ENCODE measurements around the gene RABGAP1.

Gene RABGAP1

DNA sequence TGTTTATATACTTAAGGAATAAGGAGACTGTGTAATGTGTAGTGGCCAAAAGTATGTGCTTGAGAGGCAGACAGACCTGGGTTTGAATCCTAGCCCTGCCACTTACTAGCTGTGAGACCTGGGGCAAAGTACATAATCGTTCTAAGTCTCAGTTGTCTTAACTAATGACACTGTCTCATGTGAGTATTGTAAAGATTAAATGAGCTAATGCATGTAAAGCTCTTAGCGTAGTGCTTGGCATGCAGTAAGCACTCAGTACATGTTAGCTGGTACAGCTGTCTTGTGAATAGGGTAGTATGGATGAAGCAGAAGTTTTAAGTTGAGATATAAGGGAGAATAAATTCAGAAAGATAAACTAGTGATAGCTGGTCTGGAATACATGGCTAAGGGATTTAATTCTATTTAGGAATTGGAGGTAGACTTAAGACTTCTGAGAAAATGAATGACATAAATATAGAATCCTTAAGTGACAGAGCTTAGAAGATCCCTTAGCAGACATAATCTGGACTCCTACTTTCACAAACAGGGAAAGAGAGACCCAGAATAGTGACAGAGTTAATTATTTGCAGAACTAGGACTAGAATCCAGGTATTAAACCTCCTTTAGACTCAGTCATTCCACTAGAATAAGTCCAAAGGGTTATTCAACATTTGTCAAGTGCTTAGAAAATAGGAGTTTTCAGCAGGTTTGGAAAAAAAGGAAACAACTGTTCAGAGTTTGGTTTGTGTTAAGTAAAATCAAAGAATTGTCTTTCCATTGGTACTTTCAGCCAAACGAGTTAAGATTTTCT lies 105.8 kb downstream of the RABGAP1 start:
- DNase-seq (ENCODE audit: low read depth in 2 of 2), result no peak

DNA sequence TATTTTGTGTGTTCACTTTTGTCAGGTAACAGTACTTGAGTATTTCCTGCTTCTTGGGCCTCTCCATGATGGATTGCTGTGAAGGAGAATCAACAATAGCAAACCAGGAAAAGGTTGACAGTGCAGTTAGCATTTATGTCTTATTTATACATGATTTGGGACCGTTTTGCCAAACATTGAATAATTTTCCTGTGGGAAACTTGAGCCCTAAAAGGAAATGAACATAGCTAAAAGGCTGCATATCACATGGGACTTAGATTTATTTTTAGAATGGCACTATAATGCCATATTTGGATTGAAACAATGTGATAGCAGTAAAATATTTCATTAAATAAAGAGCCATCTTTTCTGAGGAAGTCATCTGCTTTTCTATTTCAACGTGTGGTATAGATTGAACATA lies 107.9 kb downstream of the RABGAP1 start:
- no peak for DNase-seq (ENCODE audit: low read depth in 2 of 2)

DNA sequence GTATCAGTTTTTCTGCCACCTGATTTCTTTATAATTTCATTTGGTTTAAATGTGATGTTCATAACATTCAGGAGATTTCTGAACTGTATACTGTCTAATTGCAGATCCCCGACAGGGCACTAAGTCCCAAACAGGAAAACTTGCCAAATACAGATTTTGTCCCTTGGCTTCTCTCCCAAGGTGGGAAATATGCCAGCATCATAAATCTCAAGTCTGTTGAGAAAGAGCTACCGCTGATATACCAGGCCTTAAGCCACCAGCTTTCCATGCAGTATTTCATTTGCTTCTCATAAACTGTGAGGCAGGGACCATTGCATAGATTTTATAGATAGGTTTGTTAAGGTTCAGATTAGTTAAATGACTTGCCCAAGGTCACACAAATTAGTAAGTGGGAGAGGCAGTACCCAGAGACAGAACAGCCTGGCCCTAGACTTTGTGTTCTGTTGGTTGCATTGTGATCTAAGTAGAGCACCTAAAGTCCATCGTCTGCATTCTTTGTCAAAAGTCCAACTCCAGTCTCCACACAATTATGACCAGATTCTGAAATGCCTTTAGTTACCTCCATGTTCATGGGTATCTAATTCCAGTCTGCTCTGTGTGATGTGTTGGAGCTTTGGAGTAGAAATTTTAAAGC lies 108.9 kb downstream of the RABGAP1 start:
- DNase-seq (ENCODE audit: low read depth in 2 of 2), result no peak

DNA sequence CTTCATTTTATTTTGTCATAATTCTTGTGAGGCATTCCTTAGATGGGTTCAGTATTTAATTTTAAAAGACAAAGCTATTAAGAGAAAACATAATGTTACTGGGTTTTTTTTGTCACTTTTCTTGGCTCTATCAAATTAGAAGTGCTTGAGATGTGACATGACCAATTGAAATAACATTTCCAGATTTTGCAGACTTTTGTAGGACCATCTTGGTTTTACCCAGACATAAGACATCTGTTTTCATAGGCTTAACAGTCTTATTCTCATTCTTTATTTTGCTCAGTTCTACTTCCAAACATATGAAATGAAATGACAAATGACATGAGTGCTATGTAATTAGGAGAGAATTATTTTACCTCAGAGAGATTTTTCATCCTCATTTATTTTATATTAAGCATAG lies 112.2 kb downstream of the RABGAP1 start:
- no peak for DNase-seq (ENCODE audit: low read depth in 2 of 2)

DNA sequence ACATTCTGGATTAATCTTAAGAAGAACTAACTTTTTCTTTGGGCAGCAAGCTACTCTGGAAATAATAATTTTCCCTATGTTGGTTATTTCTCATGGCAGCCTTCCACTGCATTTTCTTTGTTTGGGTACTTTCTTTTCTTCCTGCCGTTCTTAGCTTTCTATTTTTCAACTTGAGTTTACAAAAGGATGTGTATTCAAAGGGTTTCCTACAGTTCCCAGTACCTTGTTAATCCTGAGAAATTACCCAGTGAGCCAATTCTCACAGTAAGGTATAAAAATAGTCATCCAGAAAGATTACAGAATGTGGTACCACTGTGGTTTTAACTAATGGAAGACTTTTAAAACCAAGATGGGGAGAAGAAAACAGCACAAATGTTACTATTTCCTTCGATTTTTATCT lies 112.9 kb downstream of the RABGAP1 start:
- DNase-seq (ENCODE audit: low read depth in 2 of 2), result no peak

DNA sequence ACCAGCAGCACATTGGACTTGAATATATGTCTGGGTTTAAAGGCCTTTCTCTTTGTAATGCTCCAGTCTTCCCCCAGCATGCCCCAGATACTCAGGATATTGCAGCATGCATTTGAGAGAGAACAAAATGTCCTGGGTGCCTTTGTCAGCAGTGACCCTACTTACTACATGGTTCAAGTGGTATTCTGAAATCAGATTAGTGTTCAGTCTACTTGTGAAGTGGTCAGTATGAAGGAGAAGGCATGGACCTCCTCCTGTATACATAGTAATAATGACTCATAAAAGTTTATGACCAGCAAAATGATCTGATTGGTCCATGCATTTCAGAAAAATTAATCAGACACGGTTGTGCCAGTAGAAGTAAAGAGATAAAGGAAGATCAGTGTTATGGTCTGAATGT lies 118.0 kb downstream of the RABGAP1 start:
- DNase-seq (ENCODE audit: low read depth in 2 of 2), result no peak

DNA sequence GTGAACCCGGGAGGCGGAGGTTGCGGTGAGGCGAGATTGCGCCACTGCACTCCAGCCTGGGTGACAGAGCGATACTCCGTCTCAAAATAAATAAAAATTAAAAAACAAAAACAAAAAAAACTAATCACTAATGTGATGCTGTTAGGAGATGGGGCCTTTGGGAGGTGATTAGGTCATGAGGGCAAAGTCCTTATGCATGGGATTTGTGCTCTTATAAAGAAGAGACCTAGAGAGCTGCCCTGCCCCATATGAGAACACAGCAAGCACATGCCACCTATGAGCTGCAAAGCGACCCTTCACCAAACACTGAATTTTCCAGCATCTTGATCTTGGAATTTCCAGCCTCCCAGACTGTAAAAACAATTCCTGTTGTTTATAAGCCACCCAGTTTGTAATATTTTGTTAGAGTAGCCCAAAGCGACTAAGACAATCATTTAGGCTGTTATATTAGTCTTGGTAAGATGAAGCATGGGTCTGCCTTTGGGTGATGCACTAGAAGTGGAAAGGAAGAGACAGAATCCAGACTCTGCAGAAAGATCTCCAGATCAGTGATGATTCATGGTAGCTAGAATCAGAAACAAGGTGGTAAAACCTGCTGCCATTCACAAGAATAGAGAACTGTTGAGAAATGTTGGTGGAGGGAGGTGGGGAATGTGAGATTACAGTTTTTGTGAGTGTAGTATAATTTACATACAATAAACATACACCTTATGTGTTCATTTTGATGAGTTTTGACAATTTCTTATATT lies 118.8 kb downstream of the RABGAP1 start:
- no peak for DNase-seq (ENCODE audit: low read depth in 2 of 2)

DNA sequence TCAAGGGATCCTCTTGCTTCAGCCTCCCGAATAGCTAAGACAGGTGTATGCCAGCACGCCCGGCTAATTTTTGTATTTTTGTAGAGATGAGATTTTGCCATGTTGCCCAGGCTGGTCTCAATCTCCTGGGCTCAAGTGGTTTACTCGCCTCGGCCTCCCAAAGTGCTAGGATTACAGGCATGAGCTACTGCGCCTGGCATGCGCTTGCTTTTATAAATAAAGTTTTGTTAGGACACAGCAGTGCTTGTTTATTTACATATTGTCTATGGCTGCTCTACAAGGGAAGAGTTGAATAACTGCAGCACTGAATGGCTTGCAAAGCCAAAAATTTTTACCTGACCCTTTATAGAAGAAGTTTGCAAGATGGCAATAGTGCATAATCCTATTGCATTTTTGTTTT lies 120.4 kb downstream of the RABGAP1 start:
- no peak for DNase-seq (ENCODE audit: low read depth in 2 of 2)

DNA sequence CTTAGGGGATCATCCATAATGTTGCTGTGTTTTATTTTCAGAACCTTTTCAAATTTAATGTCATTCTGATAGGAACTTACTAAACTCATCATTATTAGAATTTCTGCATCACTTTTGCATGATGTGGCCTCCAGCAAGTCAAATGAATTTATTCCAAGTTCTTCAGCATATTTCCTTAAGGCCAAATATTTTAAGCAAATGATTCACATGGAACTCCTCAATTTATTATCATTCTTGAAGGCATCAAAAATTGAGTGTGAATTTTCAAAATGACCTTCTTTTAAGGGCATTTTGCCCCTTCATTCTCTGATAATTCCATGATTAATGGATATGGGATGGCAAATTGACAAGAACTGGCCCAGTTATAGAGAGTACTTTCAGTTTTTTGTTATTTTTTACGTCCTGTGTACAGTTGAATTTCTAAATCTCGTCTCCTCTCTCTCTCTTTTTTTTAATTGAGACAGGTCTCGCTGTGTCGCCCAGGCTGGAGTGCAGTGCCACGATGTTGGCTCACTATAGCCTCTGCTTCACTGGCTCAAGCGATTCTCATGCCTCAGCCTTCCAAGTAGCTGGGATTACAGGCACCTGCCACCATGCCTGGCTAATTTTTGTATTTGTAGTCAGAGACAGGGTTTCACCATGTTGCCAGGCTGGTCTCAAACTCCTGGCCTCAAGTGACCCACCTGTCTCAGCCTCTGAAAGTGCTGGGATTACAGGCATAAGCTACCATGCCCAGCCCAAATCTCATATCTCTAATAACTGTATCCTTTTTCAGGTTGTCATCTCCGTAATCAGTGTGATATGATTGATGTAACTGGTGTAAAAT lies 121.7 kb downstream of the RABGAP1 start:
- DNase-seq (ENCODE audit: low read depth in 2 of 2), result no peak

DNA sequence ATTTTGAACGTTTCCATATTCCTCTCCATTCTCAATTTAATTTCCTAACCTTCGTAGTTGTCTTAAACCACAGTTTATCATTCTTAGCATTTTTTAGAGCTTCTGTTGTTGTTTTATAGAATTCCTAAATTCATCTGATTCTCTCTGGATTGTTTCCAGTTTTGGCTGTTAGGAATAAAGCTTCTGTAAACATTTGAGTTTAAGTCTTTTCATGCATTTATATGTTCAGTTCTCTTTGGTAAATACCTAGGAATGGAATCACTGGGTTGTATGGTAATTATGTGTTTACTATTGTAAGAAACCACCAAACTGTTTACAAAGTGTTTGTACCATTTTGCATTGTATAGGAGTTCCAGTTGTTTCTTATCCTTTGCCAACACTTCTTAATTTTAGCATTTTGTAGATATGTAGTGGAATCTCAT lies 122.4 kb downstream of the RABGAP1 start:
- DNase-seq (ENCODE audit: low read depth in 2 of 2), result no peak

DNA sequence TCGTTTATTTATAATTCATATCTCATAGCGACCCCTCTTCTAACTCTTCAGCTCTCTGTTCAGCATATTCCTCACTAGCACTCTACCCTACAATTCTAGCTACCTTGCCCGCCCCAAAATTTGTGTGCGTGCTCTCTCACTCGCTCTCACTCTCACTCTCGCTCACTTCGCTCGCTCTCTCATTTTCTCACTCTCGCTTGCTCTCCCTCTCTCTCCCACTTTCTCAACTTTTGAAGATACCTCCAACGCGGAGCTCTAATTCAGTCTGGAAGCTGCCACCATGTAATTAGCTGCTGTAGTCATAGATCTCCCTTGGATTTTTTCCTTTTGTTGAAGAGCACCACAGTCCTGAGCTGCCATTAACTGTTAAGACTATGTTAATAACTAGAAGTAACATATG lies 123.1 kb downstream of the RABGAP1 start:
- no peak for DNase-seq (ENCODE audit: low read depth in 2 of 2)

DNA sequence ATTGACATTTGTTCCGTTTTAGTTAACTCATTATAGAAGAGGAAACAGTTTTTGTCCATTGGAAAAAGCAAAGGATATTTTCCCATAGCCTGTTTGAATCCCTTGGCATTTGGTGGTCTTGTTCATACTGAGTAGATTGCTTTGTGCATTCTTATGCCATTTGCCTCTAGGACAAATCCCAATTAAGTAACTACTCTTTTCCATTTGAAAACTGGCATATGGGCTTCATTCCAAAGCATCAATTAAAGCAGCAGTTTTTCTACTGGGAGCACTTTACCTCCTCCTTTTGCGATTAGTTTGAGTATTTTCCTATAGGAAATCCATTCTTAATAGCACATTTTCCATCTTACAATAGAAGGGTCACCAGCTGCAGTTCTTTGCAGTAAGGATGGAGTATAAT lies 123.9 kb downstream of the RABGAP1 start:
- no peak for DNase-seq (ENCODE audit: low read depth in 2 of 2)

DNA sequence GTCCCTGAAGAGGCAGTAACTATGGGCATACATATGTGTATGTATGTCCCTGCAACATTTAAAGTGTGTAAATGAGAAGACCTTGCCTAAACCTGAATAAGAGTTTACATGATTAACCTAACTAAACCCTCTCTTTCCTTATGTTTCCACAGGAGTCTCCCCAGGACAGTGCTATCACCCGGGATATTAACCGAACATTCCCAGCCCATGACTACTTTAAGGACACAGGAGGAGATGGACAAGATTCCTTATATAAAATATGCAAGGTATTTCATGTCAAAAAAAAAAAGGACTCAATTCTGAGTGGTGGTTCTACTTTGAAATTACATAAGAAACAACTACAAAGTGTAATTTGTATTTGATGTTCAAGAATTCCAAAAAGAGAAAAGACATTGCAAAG lies 124.4 kb downstream of the RABGAP1 start:
- no peak for DNase-seq (ENCODE audit: low read depth in 2 of 2)

DNA sequence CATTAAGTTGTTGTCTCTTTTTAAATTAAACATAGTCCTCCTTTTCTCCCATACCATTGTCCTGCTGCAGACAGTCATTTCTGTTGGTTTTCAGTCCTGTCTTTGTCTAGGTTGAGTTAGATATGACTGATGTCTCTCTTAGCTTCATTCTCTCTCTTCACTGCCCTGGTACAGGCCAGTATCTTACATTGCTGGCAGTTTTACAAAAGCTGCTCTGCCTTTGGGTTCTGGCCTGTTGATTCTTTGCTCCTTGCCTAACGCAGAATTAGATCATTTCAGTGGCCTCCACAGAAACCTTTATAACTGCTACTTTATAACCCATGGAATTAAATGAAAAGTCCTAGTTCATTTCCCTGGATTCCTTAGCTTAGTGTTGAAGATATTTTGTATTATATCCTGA lies 126.3 kb downstream of the RABGAP1 start:
- DNase-seq (ENCODE audit: low read depth in 2 of 2), result no peak

DNA sequence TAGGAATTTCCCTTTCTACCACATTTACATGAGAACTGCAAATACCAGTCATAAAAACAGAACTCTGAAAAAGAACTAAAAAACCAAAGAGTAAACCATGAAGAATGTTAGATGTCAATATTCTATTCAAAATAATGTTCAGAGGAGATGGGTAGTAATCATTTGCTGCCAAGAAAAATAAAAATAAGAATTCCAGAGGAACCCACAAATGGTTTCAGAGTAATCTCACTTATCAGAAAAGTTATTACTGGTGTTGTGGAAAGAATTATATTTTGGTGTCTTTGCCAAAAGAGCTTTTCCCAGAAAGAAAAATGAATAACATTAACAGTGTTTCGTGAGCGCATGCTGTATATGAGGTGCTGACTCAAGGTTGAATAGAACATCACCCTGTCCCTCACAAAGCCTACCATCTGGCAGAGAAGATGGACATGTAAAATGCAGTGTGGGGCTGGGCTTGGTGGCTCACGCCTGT lies 128.2 kb downstream of the RABGAP1 start:
- no peak for DNase-seq (ENCODE audit: low read depth in 2 of 2)

DNA sequence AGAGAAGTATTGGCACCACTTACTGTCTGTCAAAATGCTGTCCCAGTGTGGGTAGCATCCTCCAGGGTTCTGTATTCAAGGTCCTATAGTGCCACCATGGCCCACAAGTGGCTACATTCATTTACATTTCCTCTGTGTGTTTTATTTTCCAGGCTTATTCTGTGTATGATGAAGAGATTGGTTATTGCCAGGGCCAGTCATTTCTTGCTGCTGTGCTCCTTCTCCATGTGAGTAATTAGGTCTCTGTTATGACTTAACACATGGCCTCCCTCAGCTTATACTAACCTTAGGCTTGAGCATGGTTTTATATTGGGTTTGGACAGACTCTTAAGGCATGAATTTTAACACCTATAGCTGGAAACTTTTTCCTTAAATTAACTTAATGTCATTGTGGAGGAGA lies 129.4 kb downstream of the RABGAP1 start:
- no peak for DNase-seq (ENCODE audit: low read depth in 2 of 2)

DNA sequence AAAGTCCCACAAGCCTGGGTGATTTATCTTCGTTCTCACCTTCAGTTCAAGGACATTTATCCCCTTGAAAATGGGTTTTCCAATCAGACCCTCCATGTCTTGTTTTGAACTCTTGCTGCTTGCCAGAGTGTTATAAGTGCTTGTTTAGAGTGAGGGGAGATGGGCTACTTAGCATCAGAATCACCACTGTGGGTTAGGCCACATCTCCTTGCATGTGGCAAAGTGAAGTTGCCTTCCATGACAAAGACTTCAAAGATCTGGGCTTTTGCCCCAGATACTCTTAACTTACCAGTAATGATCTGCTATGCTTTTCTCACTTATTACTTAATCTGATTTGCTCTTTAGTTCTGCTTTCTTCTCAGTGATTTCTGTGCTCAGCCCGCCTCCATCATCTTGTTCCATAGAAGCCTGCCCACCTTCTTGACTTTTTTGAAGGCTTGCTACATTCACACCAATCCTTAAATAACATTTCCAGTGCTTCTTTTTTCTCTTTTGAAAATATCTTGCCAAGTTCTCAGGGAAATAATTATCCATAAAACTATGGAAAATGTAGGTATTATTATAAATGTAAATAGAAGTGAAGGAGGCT lies 131.7 kb downstream of the RABGAP1 start:
- DNase-seq (ENCODE audit: low read depth in 2 of 2), result no peak

DNA sequence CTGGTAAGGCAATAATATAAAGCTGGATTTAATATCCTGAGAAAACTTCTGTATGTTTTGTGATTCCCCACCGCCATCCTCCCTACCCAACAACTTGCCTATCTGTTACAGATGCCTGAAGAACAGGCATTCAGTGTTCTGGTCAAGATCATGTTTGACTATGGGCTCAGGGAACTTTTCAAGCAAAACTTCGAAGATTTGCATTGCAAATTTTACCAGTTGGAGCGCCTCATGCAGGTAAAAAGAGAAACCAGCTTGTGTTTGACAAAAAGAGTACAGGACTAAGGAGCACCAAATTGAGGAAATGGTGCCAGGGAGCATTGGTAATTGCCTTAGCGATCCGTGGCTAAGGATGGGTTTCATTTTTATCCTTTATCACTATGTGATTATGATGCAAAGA lies 132.6 kb downstream of the RABGAP1 start:
- no peak for DNase-seq (ENCODE audit: low read depth in 2 of 2)

DNA sequence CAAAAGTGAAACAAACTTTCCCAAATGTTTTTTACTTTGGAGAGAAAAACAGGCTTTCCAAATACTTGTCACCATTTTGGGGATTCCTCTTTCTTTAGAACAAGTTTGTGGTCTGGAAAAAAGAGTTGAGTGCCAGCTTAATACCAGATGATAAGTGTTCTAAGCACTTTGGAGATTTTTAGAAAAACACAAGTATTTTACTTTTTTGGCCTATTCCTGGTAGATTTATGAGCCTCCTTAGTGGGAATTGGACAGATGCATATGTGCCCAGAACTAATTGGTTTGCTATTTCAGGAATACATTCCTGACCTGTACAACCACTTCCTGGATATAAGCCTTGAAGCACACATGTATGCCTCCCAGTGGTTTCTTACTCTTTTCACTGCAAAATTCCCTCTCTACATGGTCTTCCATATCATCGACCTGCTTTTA lies 133.2 kb downstream of the RABGAP1 start:
- no peak for DNase-seq (ENCODE audit: low read depth in 2 of 2)

DNA sequence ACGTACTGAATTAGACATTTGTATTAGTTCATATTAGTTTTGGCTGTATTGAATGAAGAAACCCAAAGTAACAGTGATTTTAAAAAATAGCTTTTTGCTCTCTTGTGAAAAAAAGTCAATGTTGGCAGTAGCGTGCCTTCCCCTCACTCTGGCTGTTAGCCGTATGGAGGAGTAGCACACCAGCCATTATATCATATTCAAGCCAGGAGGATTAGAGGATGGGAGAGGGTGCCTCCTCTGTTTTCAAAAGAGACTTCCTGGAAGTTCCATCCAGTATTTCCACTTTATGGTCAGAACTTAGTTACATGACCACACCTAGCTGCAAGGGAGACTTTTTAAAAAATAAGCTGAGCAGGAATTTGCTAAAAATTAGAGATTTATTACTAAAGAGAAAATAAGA lies 133.8 kb downstream of the RABGAP1 start:
- no peak for DNase-seq (ENCODE audit: low read depth in 2 of 2)

DNA sequence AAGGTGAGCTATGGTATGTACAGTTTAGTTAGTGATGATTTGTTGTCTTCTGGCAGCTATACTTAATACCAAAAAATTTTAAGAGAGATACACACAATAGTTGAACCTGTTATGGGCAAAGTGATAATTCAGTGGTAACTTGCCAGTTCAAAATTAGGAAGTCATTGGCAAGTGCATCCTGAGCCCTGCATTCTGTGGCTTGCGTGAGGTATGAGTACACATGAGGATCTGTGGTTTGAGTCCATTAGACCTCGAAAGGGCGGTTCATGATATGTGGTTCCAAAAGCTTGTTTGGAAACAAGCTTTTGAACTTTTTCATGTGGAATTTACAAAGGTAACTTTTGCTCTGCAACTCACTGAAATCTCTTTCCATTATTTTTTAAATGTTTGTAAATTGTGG lies 139.6 kb downstream of the RABGAP1 start:
- DNase-seq (ENCODE audit: low read depth in 2 of 2), result no peak

DNA sequence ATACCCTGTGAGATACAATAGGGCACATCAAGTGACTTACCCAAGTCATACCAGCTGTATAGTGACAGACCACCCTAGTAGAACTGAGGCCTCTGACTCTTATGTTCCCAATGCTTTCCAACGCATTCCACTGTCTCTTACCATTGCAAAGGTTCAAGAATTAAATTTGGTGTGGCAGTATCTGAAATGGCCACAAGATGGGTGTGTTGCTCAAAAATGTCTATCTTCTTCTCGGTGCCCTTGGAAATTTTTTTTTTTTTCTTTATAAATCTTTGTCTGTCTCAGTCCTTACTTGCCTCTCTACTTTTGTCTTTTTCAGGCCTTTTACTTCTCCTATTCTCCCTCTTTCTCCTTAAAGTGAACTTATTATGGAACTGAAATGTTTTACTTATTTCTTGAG lies 141.0 kb downstream of the RABGAP1 start:
- no peak for DNase-seq (ENCODE audit: low read depth in 2 of 2)

Measured in stimulated activated CD8-positive, alpha-beta memory T cell treated with anti-CD3 and anti-CD28 coated beads, Interleukin-15, amount 100 ng/mL, for 48 hours (primary cell).